Glutamatergic neuron (in vitro differentiated cells): ENCODE data around the gene HPN. TPM values are rescaled to one million over a fixed set of nuclear protein-coding genes. Genes with fewer than 3 reads are reported as not detected.
"Not testable (repeated sequence)": the region's sequence is repeated elsewhere in the genome, so short reads cannot be mapped to it uniquely, and the experiment has no call there.

Source experiments
- DNase-seq: peaks from one replicate; pipeline ENCODE4 v3.0.0; 2022
- H3K27ac Mint-ChIP-seq: one replicate; pipeline ENCODE4 v1.8.0; 2020; ENCODE audit warnings: mild to moderate bottlenecking, mixed read lengths, inconsistent platforms; ENCODE audit not compliant: unreplicated experiment
- H3K27me3 Mint-ChIP-seq: one replicate; pipeline ENCODE4 v1.8.0; 2020; ENCODE audit warnings: mild to moderate bottlenecking, moderate library complexity, mixed read lengths, inconsistent platforms; ENCODE audit not compliant: unreplicated experiment
- H3K36me3 Mint-ChIP-seq: one replicate; pipeline ENCODE4 v1.8.0; 2020; ENCODE audit warnings: mild to moderate bottlenecking, mixed read lengths, inconsistent platforms; ENCODE audit not compliant: unreplicated experiment
- H3K4me1 Mint-ChIP-seq: one replicate; pipeline ENCODE4 v1.8.0; 2020; ENCODE audit warnings: mild to moderate bottlenecking, low read depth, mixed read lengths, inconsistent platforms; ENCODE audit not compliant: unreplicated experiment
- H3K4me3 Mint-ChIP-seq: one replicate; pipeline ENCODE4 v1.8.0; 2020; ENCODE audit warnings: mild to moderate bottlenecking, mixed read lengths, inconsistent platforms; ENCODE audit not compliant: unreplicated experiment
- H3K9me3 Mint-ChIP-seq: one replicate; pipeline ENCODE4 v1.8.0; 2020; ENCODE audit warnings: mild to moderate bottlenecking, moderate library complexity, mixed read lengths, inconsistent platforms; ENCODE audit not compliant: unreplicated experiment
- total RNA-seq: library from RNA; stranded (reverse); fragmentation: NEBNext Ultra II Directional; extraction: Animal tissue kit (Norgen Biotek cat#: 25700); gene quantifications from one replicate; pipeline ENCODE4 v1.2.1, GENCODE V29; 2021; ENCODE audit not compliant: unreplicated experiment
- TF ChIP-seq, protein P1 (sequence below): fragments of 200-600 bp; sonication (generic); IDR thresholded peaks from one replicate; pipeline ENCODE4 v1.5.0; 2021; ENCODE audit not compliant: partially characterized antibody, unreplicated experiment

Gene HPN
- total RNA-seq, 1 donor from 2014 or later = 0.29 TPM

DNA sequence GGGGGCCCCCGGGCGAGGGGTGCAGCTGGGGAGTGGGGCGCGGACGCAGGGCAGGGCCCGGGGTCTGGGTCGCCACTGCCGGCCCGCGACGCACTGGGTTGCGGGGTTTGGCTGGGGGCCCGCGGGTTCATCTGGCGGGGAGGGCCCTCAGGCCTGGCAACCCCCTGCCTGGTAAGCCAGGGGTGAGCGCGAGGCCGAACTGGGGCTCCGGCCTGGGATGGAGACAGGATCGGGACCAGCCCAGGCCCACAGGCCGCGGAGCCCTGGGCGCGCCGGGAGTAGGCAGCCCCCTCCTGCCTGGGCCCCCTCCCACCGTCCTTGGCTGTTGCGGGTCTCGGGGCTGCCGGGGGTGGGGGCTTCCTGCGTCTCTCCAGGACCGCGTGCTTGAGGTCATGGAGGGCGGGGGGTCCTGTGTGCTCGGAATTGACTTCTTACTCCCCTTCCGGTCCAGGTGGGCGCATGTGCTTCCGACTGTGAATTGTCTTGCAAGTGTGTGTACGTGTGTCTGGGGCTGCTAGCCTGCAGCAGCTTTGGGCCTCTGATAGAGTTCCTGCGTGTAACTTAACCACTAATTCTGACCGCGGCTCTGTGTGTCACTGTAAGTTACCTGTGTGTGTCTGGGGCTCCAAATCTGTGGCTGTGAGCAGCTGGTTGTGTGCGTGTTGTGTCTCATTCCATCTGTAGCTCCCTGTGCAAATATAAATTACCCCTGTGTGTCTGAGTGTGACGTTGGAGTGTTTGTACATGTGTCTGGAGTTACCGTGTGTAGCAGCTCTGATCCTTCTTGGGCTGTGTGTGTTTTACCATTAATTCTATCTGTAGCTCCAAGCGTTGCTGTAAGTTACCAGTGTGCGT is 40.6 kb upstream of the HPN start:
- DNase-seq = peak; percentile 54
- peaks cover 28% of the 10 kb centered on the region for H3K4me1 Mint-ChIP-seq
- TF ChIP-seq, protein P1, sequence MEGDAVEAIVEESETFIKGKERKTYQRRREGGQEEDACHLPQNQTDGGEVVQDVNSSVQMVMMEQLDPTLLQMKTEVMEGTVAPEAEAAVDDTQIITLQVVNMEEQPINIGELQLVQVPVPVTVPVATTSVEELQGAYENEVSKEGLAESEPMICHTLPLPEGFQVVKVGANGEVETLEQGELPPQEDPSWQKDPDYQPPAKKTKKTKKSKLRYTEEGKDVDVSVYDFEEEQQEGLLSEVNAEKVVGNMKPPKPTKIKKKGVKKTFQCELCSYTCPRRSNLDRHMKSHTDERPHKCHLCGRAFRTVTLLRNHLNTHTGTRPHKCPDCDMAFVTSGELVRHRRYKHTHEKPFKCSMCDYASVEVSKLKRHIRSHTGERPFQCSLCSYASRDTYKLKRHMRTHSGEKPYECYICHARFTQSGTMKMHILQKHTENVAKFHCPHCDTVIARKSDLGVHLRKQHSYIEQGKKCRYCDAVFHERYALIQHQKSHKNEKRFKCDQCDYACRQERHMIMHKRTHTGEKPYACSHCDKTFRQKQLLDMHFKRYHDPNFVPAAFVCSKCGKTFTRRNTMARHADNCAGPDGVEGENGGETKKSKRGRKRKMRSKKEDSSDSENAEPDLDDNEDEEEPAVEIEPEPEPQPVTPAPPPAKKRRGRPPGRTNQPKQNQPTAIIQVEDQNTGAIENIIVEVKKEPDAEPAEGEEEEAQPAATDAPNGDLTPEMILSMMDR = no peak
- H3K4me3 Mint-ChIP-seq = peak overlapping the region; percentile 97
- peaks cover 5% of the 10 kb centered on the region for H3K36me3 Mint-ChIP-seq
- H3K9me3 Mint-ChIP-seq = peaks cover 19% of the 10 kb centered on the region
- peaks cover 22% of the 10 kb centered on the region for H3K27me3 Mint-ChIP-seq
- peak overlapping the region; percentile 99 for H3K27ac Mint-ChIP-seq

GRCh38 chr19:35002037-35002535 is 39.4 kb upstream of the HPN start:
- Mint-ChIP-seq H3K4me1 (peaks cover 28% of the 10 kb centered on the region), H3K27me3 (peaks cover 22% of the 10 kb centered on the region), H3K9me3 (peaks cover 21% of the 10 kb centered on the region), H3K4me3 (peak overlapping the region; percentile 97), H3K36me3 (peaks cover 5% of the 10 kb centered on the region), H3K27ac (peak overlapping the region; percentile 99)
- no peak for DNase-seq
- TF ChIP-seq, protein P1 = no peak

GRCh38 chr19:35004517-35005255 is 36.8 kb upstream of the HPN start:
- H3K4me3 Mint-ChIP-seq = no peak overlapping the region
- peaks cover 5% of the 10 kb centered on the region for H3K36me3 Mint-ChIP-seq
- TF ChIP-seq, protein P1 = no peak
- H3K27ac Mint-ChIP-seq = no peak overlapping the region
- peaks cover 21% of the 10 kb centered on the region for H3K4me1 Mint-ChIP-seq
- H3K9me3 Mint-ChIP-seq = peaks cover 18% of the 10 kb centered on the region
- H3K27me3 Mint-ChIP-seq = peaks cover 16% of the 10 kb centered on the region
- no peak for DNase-seq

DNA sequence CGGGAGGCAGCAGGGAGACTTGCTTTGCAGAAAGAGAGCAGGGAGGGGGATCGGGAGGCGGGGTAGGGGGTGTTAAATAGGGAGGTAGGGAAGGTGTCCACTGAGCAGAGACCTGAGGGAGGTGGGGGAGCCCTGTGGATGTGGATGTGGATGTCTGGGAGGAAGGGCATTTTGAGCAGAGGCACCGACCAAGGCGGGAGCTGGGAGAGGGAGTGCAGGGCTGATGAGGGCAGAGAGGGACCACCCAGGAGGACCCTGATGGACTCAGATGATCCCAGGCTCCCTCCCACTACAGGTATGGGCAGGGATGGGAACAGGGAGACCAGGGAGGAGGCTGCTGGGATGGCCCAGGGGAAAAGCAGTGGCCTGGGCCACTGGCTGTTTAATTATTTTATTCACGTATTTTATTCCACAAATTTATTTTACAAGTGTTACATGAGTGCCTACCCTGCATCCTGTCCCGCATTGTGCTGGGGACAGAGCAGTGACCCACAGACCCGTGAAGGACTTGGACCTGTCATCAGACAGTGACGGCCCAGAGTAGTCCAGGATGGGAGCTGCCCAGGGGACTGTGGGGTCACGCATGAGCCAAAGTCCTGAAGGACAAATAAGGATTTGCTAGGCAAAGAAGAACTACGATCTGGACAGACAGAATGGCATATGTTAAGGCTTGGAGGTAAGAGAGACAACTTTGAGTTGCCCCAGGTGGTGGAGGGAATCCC is 36.1 kb upstream of the HPN start:
- TF ChIP-seq, protein P1 = no peak
- peaks cover 16% of the 10 kb centered on the region for H3K27me3 Mint-ChIP-seq
- peaks cover 18% of the 10 kb centered on the region for H3K9me3 Mint-ChIP-seq
- H3K36me3 Mint-ChIP-seq = peaks cover 5% of the 10 kb centered on the region
- peaks cover 21% of the 10 kb centered on the region for H3K4me1 Mint-ChIP-seq
- DNase-seq = no peak
- H3K4me3 Mint-ChIP-seq = peak overlapping the region; percentile 30
- peak overlapping the region; percentile 17 for H3K27ac Mint-ChIP-seq

GRCh38 chr19:35006007-35006341 is 35.5 kb upstream of the HPN start:
- peaks cover 20% of the 10 kb centered on the region for H3K4me1 Mint-ChIP-seq
- DNase-seq, H3K4me3 Mint-ChIP-seq, H3K36me3 Mint-ChIP-seq: not testable (repeated sequence)
- peak overlapping the region; percentile 17 for H3K27ac Mint-ChIP-seq
- peaks cover 15% of the 10 kb centered on the region for H3K27me3 Mint-ChIP-seq
- peaks cover 16% of the 10 kb centered on the region for H3K9me3 Mint-ChIP-seq
